ENCODE results near the gene BLMH. TPM values are rescaled to one million over a fixed set of nuclear protein-coding genes. Genes with fewer than 3 reads are reported as not detected.

BLMH gene
- total and polyA plus RNA-seq, 7 experiments from 2014 or later: 17.7 to 57.5 (median 30.9) TPM

- Histone ChIP-seq H3K36me3 (ENCODE audit: control insufficient read depth in 2 of 3, insufficient read depth in 3 of 3, low read length in 3 of 3) (no peaks in the 10 kb centered on the region), H3K4me3 (ENCODE audit: low read length) (no peak overlapping the region), H3K4me1 (ENCODE audit: control insufficient read depth in 2 of 2, insufficient read depth in 2 of 2, low read length in 2 of 2) (no peaks in the 10 kb centered on the region), H3K27ac (ENCODE audit: low read depth, low read length) (no peak overlapping the region), H3K9me3 (ENCODE audit: control insufficient read depth in 2 of 3, low read length in 3 of 3) (no peaks in the 10 kb centered on the region), H3K27me3 (ENCODE audit: control insufficient read depth in 2 of 2, insufficient read depth in 2 of 2, low read length in 2 of 2) (no peaks in the 10 kb centered on the region)
- Mint-ChIP-seq H3K36me3 (no peaks in the 10 kb centered on the region), H3K27ac (no peak overlapping the region), H3K4me3 (no peak overlapping the region), H3K4me1 (peaks cover 0 to 2% (median 0%) of the 10 kb centered on the region in 7 donors), H3K9me3 (peaks cover 0 to 2% (median 0%) of the 10 kb centered on the region in 11 donors), H3K27me3 (peaks cover 0 to 9% (median 0%) of the 10 kb centered on the region in 5 donors)
- no peak for ATAC-seq
- no peak for DNase-seq
- ChIA-PET POLR2A (no interaction called here), CTCF (no interaction called here)
- intact Hi-C loops (cut with micrococcal nuclease): no loop called here
These were observed 71.3 kb downstream of the BLMH start for GRCh38 chr17:30220414-30220813.

- Histone ChIP-seq H3K36me3 (ENCODE audit: control insufficient read depth in 2 of 3, insufficient read depth in 3 of 3, low read length in 3 of 3) (no peaks in the 10 kb centered on the region), H3K27me3 (ENCODE audit: control insufficient read depth in 2 of 2, insufficient read depth in 2 of 2, low read length in 2 of 2) (no peaks in the 10 kb centered on the region), H3K27ac (ENCODE audit: low read depth, low read length) (no peak overlapping the region), H3K4me1 (ENCODE audit: control insufficient read depth in 2 of 2, insufficient read depth in 2 of 2, low read length in 2 of 2) (no peaks in the 10 kb centered on the region), H3K4me3 (ENCODE audit: low read length) (no peak overlapping the region), H3K9me3 (ENCODE audit: control insufficient read depth in 2 of 3, low read length in 3 of 3) (no peaks in the 10 kb centered on the region)
- CTCF ChIA-PET: no interaction called here
- ATAC-seq: no peak
- Mint-ChIP-seq H3K4me3 (no peak overlapping the region), H3K27me3 (peaks cover 0 to 4% (median 0%) of the 10 kb centered on the region in 5 donors), H3K27ac (no peak overlapping the region), H3K9me3 (peaks cover 0 to 2% (median 0%) of the 10 kb centered on the region in 11 donors), H3K36me3 (no peaks in the 10 kb centered on the region), H3K4me1 (peaks cover 0 to 2% (median 0%) of the 10 kb centered on the region in 7 donors)
- DNase-seq: no peak
- POLR2A ChIA-PET: no interaction called here
- intact Hi-C loops (cut with micrococcal nuclease): no loop called here
These were observed 71.9 kb downstream of the BLMH start for GRCh38 chr17:30219833-30220232.

- Mint-ChIP-seq H3K4me1 (peaks cover 0 to 2% (median 0%) of the 10 kb centered on the region in 7 donors), H3K27ac (no peak overlapping the region), H3K36me3 (no peaks in the 10 kb centered on the region), H3K9me3 (peaks cover 0 to 2% (median 0%) of the 10 kb centered on the region in 11 donors), H3K4me3 (no peak overlapping the region), H3K27me3 (no peaks in the 10 kb centered on the region)
- DNase-seq: no peak
- POLR2A ChIA-PET: no interaction called here
- Histone ChIP-seq H3K4me1 (ENCODE audit: control insufficient read depth in 2 of 2, insufficient read depth in 2 of 2, low read length in 2 of 2) (no peaks in the 10 kb centered on the region), H3K27ac (ENCODE audit: low read depth, low read length) (no peak overlapping the region), H3K27me3 (ENCODE audit: control insufficient read depth in 2 of 2, insufficient read depth in 2 of 2, low read length in 2 of 2) (no peaks in the 10 kb centered on the region), H3K36me3 (ENCODE audit: control insufficient read depth in 2 of 3, insufficient read depth in 3 of 3, low read length in 3 of 3) (no peaks in the 10 kb centered on the region), H3K9me3 (ENCODE audit: control insufficient read depth in 2 of 3, low read length in 3 of 3) (no peaks in the 10 kb centered on the region), H3K4me3 (ENCODE audit: low read length) (no peak overlapping the region)
- CTCF ChIA-PET: no interaction called here
- intact Hi-C loops (cut with micrococcal nuclease): no loop called here
- no peak for ATAC-seq
These were observed 72.4 kb downstream of the BLMH start for GRCh38 chr17:30219315-30219714.

DNA sequence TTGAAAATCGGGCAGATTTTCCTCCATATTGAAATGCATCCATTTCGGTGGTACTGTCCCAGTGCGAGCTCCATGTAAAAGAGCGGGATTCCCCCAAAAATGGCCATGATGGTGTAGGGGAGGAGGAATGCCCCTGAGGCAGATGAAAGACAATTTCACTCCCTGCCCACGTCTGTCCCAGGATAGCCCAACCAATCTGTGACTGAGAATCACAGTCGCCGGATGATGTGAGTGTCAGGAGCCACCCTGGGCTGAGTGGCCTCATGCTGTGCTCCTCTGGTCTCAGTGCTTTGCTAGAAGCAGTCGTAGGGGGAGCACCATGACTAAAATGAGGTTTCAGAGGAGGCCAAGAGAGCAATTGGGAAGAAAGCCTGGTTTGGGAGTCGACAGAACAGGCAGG, 72.9 kb downstream of the BLMH start:
- Histone ChIP-seq H3K36me3 (ENCODE audit: control insufficient read depth in 2 of 3, insufficient read depth in 3 of 3, low read length in 3 of 3) (no peaks in the 10 kb centered on the region), H3K27ac (ENCODE audit: low read depth, low read length) (no peak overlapping the region), H3K9me3 (ENCODE audit: control insufficient read depth in 2 of 3, low read length in 3 of 3) (no peaks in the 10 kb centered on the region), H3K4me3 (ENCODE audit: low read length) (no peak overlapping the region), H3K4me1 (ENCODE audit: control insufficient read depth in 2 of 2, insufficient read depth in 2 of 2, low read length in 2 of 2) (no peaks in the 10 kb centered on the region), H3K27me3 (ENCODE audit: control insufficient read depth in 2 of 2, insufficient read depth in 2 of 2, low read length in 2 of 2) (no peaks in the 10 kb centered on the region)
- no peaks in the 10 kb centered on the region for H3K27me3 Mint-ChIP-seq
- ChIA-PET CTCF (no interaction called here), POLR2A (no interaction called here)
- DNase-seq (no peak), ATAC-seq (no peak)
- no peak overlapping the region for H3K27ac Mint-ChIP-seq
- H3K36me3 Mint-ChIP-seq: no peaks in the 10 kb centered on the region
- H3K4me1 Mint-ChIP-seq: peaks cover 0 to 2% (median 0%) of the 10 kb centered on the region in 7 donors
- no peak overlapping the region for H3K4me3 Mint-ChIP-seq
- peaks cover 0 to 2% (median 0%) of the 10 kb centered on the region in 11 donors for H3K9me3 Mint-ChIP-seq
- intact Hi-C loops (cut with micrococcal nuclease): no loop called here

DNA sequence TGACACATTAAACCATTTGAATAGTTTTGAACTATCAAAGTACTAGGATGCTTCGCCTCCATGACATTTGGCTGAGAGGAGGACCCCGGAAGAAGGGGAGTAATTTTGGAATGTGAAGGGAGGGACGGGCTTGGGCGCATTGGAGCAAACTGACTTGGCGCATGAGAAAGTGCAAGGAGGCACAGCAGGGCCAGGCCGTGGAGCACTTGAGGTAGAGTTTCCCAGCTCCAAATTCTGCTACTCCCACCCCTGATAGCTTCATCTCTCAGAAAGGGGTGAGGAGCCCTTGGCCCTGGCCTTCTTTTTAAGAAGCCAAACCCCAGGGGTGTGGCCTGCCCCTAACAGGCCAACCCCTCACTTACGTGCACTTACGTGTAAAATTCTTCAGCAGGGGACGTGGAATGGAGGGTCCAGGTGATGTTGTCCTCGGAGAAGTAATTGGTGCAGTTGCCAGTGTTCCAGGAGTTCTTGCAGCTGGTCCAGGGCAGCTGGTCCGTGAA, 73.9 kb downstream of the BLMH start:
- ChIA-PET CTCF (no interaction called here), POLR2A (interaction anchor here (0.5 kb wide), 1 partner anchor 113 kb away, joined by 7 read pairs; no protein-coding TSS in a partner anchor)
- Histone ChIP-seq H3K27me3 (ENCODE audit: control insufficient read depth in 2 of 2, insufficient read depth in 2 of 2, low read length in 2 of 2) (no peaks in the 10 kb centered on the region), H3K27ac (ENCODE audit: low read depth, low read length) (no peak overlapping the region), H3K36me3 (ENCODE audit: control insufficient read depth in 2 of 3, insufficient read depth in 3 of 3, low read length in 3 of 3) (no peaks in the 10 kb centered on the region), H3K4me3 (ENCODE audit: low read length) (no peak overlapping the region), H3K9me3 (ENCODE audit: control insufficient read depth in 2 of 3, low read length in 3 of 3) (no peaks in the 10 kb centered on the region), H3K4me1 (ENCODE audit: control insufficient read depth in 2 of 2, insufficient read depth in 2 of 2, low read length in 2 of 2) (no peaks in the 10 kb centered on the region)
- Mint-ChIP-seq H3K4me3 (no peak overlapping the region), H3K27me3 (no peaks in the 10 kb centered on the region), H3K9me3 (peaks cover 0 to 2% (median 0%) of the 10 kb centered on the region in 11 donors), H3K4me1 (peaks cover 0 to 2% (median 0%) of the 10 kb centered on the region in 7 donors), H3K27ac (no peak overlapping the region), H3K36me3 (no peaks in the 10 kb centered on the region)
- intact Hi-C loops (cut with micrococcal nuclease): no loop called here
- ATAC-seq (no peak), DNase-seq (no peak)

- Mint-ChIP-seq H3K9me3 (peaks cover 0 to 2% (median 0%) of the 10 kb centered on the region in 11 donors), H3K36me3 (no peaks in the 10 kb centered on the region), H3K27ac (no peak overlapping the region), H3K4me1 (peaks cover 0 to 2% (median 0%) of the 10 kb centered on the region in 7 donors), H3K4me3 (no peak overlapping the region), H3K27me3 (no peaks in the 10 kb centered on the region)
- ChIA-PET CTCF (interaction anchor here (0.9 kb wide), 1 partner anchor 31 kb away, joined by 3 read pairs; no protein-coding TSS in a partner anchor), POLR2A (interaction anchor here (0.5 kb wide), 1 partner anchor 112 kb away, joined by 7 read pairs; no protein-coding TSS in a partner anchor)
- Histone ChIP-seq H3K4me1 (ENCODE audit: control insufficient read depth in 2 of 2, insufficient read depth in 2 of 2, low read length in 2 of 2) (no peaks in the 10 kb centered on the region), H3K27me3 (ENCODE audit: control insufficient read depth in 2 of 2, insufficient read depth in 2 of 2, low read length in 2 of 2) (no peaks in the 10 kb centered on the region), H3K36me3 (ENCODE audit: control insufficient read depth in 2 of 3, insufficient read depth in 3 of 3, low read length in 3 of 3) (no peaks in the 10 kb centered on the region), H3K27ac (ENCODE audit: low read depth, low read length) (no peak overlapping the region), H3K9me3 (ENCODE audit: control insufficient read depth in 2 of 3, low read length in 3 of 3) (no peaks in the 10 kb centered on the region), H3K4me3 (ENCODE audit: low read length) (no peak overlapping the region)
- intact Hi-C loops (cut with micrococcal nuclease): no loop called here
- DNase-seq: no peak
- ATAC-seq: no peak
These were observed 74.7 kb downstream of the BLMH start for GRCh38 chr17:30217054-30217453.

GRCh38 chr17:30212750-30213149, 79.0 kb downstream of the BLMH start:
- no peaks in the 10 kb centered on the region for H3K4me1 ChIP-seq (ENCODE audit: control insufficient read depth in 2 of 2, insufficient read depth in 2 of 2, low read length in 2 of 2)
- ATAC-seq (no peak), DNase-seq (no peak)
- H3K4me1 Mint-ChIP-seq: peaks cover 0 to 5% (median 0%) of the 10 kb centered on the region in 7 donors
- no peaks in the 10 kb centered on the region for H3K36me3 Mint-ChIP-seq
- intact Hi-C loops (cut with micrococcal nuclease): no loop called here
- no peak overlapping the region for H3K4me3 Mint-ChIP-seq
- H3K27ac Mint-ChIP-seq: no peak overlapping the region
- peaks cover 0 to 12% (median 6%) of the 10 kb centered on the region in 5 donors for H3K27me3 Mint-ChIP-seq
- POLR2A ChIA-PET: no interaction called here
- CTCF ChIA-PET: no interaction called here
- no peaks in the 10 kb centered on the region for H3K9me3 Mint-ChIP-seq
- no peaks in the 10 kb centered on the region for H3K27me3 ChIP-seq (ENCODE audit: control insufficient read depth in 2 of 2, insufficient read depth in 2 of 2, low read length in 2 of 2)
- H3K4me3 ChIP-seq (ENCODE audit: low read length): no peak overlapping the region
- no peak overlapping the region for H3K27ac ChIP-seq (ENCODE audit: low read depth, low read length)
- no peaks in the 10 kb centered on the region for H3K9me3 ChIP-seq (ENCODE audit: control insufficient read depth in 2 of 3, low read length in 3 of 3)
- no peaks in the 10 kb centered on the region for H3K36me3 ChIP-seq (ENCODE audit: control insufficient read depth in 2 of 3, insufficient read depth in 3 of 3, low read length in 3 of 3)
